Activated gamma-delta T cell treated with Interleukin-2 at 50 U/mL for 16 hours (primary cell): ENCODE measurements around the gene PRR18.
A peak's percentile ranks its signal among the peaks of the same experiment; 100 is the strongest.

Experiments used
- DNase-seq: peaks from one replicate; pipeline ENCODE4 v3.0.0-alpha.2; 2020

The PRR18 gene

GRCh38 chr6:166333172-166333995 is 25.2 kb upstream of the PRR18 start:
- DNase-seq = peak; percentile 43

GRCh38 chr6:166331503-166332415 is 23.6 kb upstream of the PRR18 start:
- DNase-seq = no peak

- no peak for DNase-seq
Measured at GRCh38 chr6:166330612-166331011, 22.4 kb upstream of the PRR18 start.

GRCh38 chr6:166325383-166326042 is 17.3 kb upstream of the PRR18 start:
- DNase-seq = no peak

GRCh38 chr6:166323395-166323794 is 15.2 kb upstream of the PRR18 start:
- no peak for DNase-seq

- DNase-seq = no peak
Measured at GRCh38 chr6:166318649-166319600, 10.7 kb upstream of the PRR18 start.

- no peak for DNase-seq
Measured at GRCh38 chr6:166318227-166318626, 10.0 kb upstream of the PRR18 start.

- no peak for DNase-seq
Measured at GRCh38 chr6:166317261-166318212, 9.3 kb upstream of the PRR18 start.

DNA sequence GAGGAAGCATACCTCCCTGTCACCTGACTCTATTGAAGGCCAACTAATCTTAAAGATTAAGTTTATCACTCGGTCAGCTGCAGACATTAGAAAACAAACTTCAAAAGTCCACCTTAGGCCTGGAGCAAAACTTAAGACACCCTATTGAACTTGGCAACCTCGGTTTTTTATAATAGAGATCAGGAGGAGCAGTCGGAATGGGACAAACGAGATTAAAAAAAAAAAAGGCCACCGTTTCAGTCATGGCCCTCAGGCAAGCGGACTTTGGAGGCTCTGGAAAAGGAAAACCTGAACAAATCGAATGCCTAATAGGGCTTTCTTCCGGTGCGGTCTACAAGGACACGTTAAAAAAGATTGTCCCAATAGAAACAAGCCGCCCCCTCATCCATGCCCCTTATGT is 7.2 kb upstream of the PRR18 start:
- no peak for DNase-seq

- no peak for DNase-seq
Measured at GRCh38 chr6:166314454-166314853, 6.3 kb upstream of the PRR18 start.

- peak; percentile 53 for DNase-seq
Measured at GRCh38 chr6:166313255-166314070, 5.3 kb upstream of the PRR18 start.

DNA sequence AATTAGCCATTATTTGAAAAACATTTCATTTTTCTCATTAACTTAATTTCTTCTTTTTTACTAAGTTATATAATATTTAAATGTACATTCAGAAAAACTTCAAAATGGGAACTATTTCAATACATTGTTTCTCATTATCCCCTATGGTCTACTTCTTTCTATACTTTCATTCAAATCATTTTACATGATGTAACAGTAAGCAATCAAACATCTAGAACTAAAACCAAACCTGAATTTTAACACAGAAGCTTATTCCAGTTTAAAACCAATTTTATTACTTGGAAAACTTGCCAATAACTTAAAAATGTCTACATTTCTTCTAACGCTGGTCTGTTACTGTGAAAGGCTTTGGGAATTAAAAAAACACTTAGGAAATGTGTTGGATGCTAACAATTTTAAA is 4.6 kb upstream of the PRR18 start:
- no peak for DNase-seq

GRCh38 chr6:166310634-166311033 is 2.4 kb upstream of the PRR18 start:
- no peak for DNase-seq

DNA sequence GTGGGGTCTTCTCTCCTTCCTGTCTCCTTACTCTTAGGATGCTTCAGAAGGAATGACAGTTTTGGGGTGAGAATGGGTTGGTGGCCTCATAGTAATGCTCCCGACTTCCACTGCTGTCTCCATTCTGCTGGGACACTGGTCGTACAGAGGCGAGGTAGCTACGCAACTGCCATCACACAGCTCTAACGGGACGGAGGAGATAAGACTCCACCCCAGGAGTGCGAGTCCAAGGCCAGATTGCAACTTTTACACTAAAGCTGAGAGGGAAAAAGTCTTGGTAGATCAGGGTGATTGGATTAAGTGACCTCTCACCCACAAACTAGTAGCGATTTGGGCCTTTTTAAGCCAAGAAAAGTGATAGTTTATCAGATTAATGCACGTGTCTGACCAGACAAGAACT is 1.8 kb upstream of the PRR18 start:
- DNase-seq = no peak

DNA sequence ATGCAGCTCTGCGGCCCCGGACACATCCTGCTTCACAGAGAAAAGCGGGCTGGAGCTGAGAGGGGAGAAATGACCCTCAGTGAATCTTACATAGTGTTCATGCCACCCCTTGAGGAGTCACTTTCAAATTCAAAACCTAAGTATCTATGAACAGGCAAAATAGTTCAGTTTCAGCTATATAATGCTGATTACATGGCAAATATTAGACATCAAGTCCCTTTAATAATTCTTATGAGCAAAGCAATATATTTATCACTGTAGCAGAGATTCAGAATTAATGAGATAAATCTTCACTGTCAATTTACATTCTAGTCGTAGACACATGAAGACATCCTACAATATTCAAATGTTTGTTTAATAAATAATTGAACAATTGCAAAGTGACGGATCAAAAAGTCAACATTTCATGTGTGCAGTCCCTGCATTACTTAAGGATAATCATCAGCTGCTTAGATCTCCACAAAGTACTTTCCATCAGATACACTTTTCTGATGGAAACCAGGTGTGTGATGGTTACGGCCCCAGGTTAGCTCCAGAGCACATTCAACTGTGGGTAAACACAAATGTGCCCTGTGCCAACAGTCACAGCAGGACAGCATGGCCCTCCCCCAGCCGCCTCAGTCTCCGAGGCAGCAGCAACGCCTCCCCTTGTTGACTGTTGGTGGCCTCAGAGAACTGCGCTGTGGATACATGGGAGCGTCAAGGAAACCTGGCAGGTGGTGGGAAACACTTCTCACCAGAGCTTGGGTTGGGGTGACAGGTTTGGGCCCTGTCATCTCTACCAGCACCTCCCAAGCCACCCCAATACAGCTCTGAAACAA is 787 bp upstream of the PRR18 start:
- DNase-seq = no peak

DNA sequence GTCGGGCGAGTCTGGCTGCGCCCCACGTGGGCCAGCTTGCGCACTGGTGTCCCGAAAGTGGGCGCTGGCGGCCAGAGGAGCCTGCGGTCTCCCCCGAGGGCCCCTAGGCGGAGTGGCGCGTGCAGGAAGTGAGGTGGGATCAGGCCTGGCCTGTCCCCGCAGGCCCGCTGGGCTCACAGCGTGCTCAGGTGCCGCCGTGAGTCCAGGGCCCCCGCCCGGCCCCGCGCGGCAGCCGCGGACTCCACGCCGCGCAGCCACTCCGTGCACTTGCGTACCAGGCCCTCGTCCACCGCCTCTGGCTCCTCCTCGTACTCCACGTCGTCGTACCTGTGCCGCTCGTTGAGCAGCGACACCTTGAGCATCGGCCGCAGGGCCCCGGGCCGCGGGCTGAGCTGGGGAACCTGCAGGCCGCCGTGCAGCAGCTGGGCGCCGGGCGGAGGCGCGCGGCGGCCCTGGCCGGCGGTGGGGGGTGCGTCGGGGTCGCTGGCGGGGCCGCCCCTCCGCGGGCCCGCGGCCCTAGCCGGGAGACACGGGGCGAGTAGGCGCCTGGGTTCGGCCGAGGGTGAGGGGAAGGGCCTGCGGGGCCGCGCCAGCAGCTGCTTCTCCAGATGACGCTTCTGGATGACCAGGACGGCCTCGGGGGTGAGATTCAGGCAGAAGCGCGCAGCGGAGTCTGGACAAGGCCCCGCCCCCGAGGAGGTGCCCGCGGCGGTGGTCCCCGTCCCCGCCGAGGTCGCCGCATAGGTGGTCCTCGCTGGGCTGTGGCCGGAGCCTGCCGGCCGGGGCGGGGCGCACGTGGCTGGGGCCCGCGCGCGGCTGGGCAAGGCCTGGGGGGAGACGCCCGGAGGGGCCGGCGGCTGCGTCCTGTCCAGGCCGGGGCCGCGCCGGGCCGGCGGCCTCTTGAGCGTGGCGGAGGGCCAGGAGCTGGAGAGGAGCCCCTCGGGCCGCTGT is 835 bp downstream of the PRR18 start:
- DNase-seq = no peak

- DNase-seq = no peak
Measured at GRCh38 chr6:166306378-166307081, 1.7 kb downstream of the PRR18 start.
